ENCODE data around the gene TMEM108.

DNA sequence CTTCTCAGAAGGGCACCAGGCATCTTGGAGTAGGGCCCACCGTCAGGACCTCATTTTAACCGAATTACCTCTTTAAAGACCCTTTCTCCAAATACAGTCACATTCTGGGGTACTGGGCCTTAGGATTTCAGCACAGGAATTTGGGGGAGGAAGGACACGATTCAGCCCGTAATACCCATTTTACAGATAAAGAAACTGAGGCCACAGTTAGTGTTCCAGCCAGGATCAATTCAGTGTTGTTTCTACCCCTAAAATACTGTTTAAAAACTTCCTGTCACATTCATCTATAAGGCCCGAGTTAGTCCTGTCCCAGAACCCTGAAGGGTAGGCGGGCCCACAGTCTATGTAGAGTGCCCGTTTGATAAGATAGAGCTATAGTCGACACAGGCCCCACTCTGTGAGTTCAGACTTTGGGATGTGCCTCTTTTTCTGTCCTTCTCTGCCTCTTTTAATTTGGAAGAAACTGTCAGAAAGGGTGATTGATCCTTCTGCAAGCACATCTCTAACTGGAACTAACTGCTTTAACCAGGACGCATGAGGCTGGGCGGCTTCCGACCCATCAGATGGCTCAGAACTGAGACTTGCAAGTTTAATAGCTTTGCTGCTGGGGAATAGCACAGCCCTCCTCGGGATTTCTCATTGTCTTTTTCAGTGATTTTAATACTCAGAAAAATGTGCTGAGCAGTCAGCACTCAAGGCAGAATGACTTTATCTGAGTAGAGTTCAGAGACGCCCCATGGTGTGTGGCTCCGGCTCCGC is 381.1 kb downstream of the TMEM108 start:
- no peak for TF ChIP-seq FOXP2 (optimal IDR thresholded peaks at IDR 0.05; ENCODE audit: control extremely low read depth, extremely low read length, insufficient read depth)
- no peak for TF ChIP-seq POLR2AphosphoS5 (IDR thresholded peaks at IDR 0.05; ENCODE audit: borderline replicate concordance, low read depth, low read length)
- TF ChIP-seq EZH2 (IDR thresholded peaks at IDR 0.05): no peak
